GM23338 (cell line): ENCODE data around the gene PODN. TPM values are rescaled to one million over a fixed set of nuclear protein-coding genes. Genes with fewer than 3 reads are reported as not detected.

ENCODE experiments used
- ATAC-seq: fragments of 200-7000 bp; cut with Tn5 transposase; 3 replicates; pipeline ENCODE4 v1.9.1; 2020
- DNase-seq: peaks from one replicate; pipeline ENCODE4 v3.0.0-alpha.2; 2015; ENCODE audit warnings: low spot score
- H2AFZ ChIP-seq: fragments of 200-600 bp; sonication (generic); 2 replicates; pipeline ENCODE4 v1.8.0; 2016; ENCODE audit warnings: antibody characterized with exemption, mild to moderate bottlenecking, moderate library complexity
- H3F3A ChIP-seq: fragments of 200-600 bp; sonication (generic); replicated peaks from 2 replicates; pipeline ENCODE4 v1.8.0; 2017; ENCODE audit warnings: antibody characterized with exemption, mixed run types, low read depth
- H3K27ac ChIP-seq: fragments of 200-600 bp; sonication (generic); 2 replicates; pipeline ENCODE4 v1.6.1; 2016; ENCODE audit warnings: low read depth
- H3K27me3 ChIP-seq: fragments of 200-600 bp; sonication (generic); 2 replicates; pipeline ENCODE4 v1.8.0; 2016; ENCODE audit warnings: mild to moderate bottlenecking, mixed run types, moderate library complexity; ENCODE audit not compliant: insufficient read depth
- H3K36me3 ChIP-seq: fragments of 200-600 bp; sonication (generic); 2 replicates; pipeline ENCODE4 v1.8.0; 2016; ENCODE audit warnings: mild to moderate bottlenecking; ENCODE audit not compliant: insufficient read depth
- H3K4me1 ChIP-seq: fragments of 200-600 bp; sonication (generic); 2 replicates; pipeline ENCODE4 v1.8.0; 2016; ENCODE audit warnings: mild to moderate bottlenecking, moderate library complexity; ENCODE audit not compliant: insufficient read depth
- H3K4me2 ChIP-seq: fragments of 200-600 bp; sonication (generic); 2 replicates; pipeline ENCODE4 v1.7.1; 2017; ENCODE audit warnings: mixed run types
- H3K4me3 ChIP-seq: fragments of 200-600 bp; sonication (generic); 2 replicates; pipeline ENCODE4 v1.6.1; 2016; ENCODE audit warnings: mixed run types
- H3K79me2 ChIP-seq: fragments of 200-600 bp; sonication (generic); replicated peaks from 2 replicates; pipeline ENCODE4 v1.8.0; 2017; ENCODE audit warnings: mild to moderate bottlenecking; ENCODE audit not compliant: insufficient read depth
- H3K9me2 ChIP-seq: fragments of 200-600 bp; sonication (generic); 2 replicates; pipeline ENCODE4 v1.8.0; 2017; ENCODE audit not compliant: insufficient read depth
- H4K20me1 ChIP-seq: fragments of 200-600 bp; sonication (generic); replicated peaks from 2 replicates; pipeline ENCODE4 v1.8.0; 2017; ENCODE audit warnings: mild to moderate bottlenecking; ENCODE audit not compliant: insufficient read depth
- H3K27ac Mint-ChIP-seq: 2 replicates; pipeline ENCODE4 v1.8.0; 2020; ENCODE audit warnings: inconsistent platforms, mild to moderate bottlenecking, moderate library complexity, mixed read lengths
- H3K27me3 Mint-ChIP-seq: 3 replicates; pipeline ENCODE4 v1.8.0; 2022; ENCODE audit warnings: low read depth, mild to moderate bottlenecking, moderate library complexity, mixed read lengths, inconsistent platforms; ENCODE audit not compliant: insufficient read depth, poor library complexity
- H3K36me3 Mint-ChIP-seq: 3 replicates; pipeline ENCODE4 v1.8.0; 2021; ENCODE audit warnings: low read depth, mild to moderate bottlenecking, inconsistent platforms, moderate library complexity, mixed read lengths
- H3K4me1 Mint-ChIP-seq: 3 replicates; pipeline ENCODE4 v1.8.0; 2020; ENCODE audit warnings: mild to moderate bottlenecking, inconsistent platforms, mixed read lengths
- H3K4me3 Mint-ChIP-seq: 3 replicates; pipeline ENCODE4 v1.8.0; 2021; ENCODE audit warnings: moderate library complexity, mild to moderate bottlenecking, inconsistent platforms, mixed read lengths
- H3K9me3 Mint-ChIP-seq: 3 replicates; pipeline ENCODE4 v1.8.0; 2020; ENCODE audit warnings: moderate library complexity, mild to moderate bottlenecking, inconsistent platforms, mixed read lengths
- CREB1 ChIP-seq: fragments of 250-450 bp; sonication (Bioruptor Pico); IDR thresholded peaks from 2 replicates; pipeline ENCODE4 v1.5.0; 2020; ENCODE audit warnings: low read depth, mild to moderate bottlenecking, moderate library complexity
- ETS1 ChIP-seq: IDR thresholded peaks from 2 replicates; pipeline ENCODE4 v1.6.1; 2016; ENCODE audit warnings: antibody characterized with exemption
- EZH2 ChIP-seq: fragments of 200-600 bp; sonication (generic); IDR thresholded peaks from one replicate; pipeline ENCODE4 v1.8.0; 2017; ENCODE audit warnings: antibody characterized with exemption, mild to moderate bottlenecking, low read depth; ENCODE audit not compliant: unreplicated experiment
- POLR2AphosphoS5 ChIP-seq: IDR thresholded peaks from 2 replicates; pipeline ENCODE4 v1.6.1; 2016; ENCODE audit warnings: antibody characterized with exemption, low read depth
- ZNF462 ChIP-seq: fragments of 250-450 bp; sonication (Bioruptor Pico); IDR thresholded peaks from 2 replicates; pipeline ENCODE4 v1.5.0; 2020; ENCODE audit warnings: mild to moderate bottlenecking, moderate library complexity
- polyA plus RNA-seq: library from polyadenylated mRNA; unstranded; fragments of >200 nt; fragmentation: Nextera tagmentation; extraction: Ambion mirVana; gene quantifications from 2 replicates; pipeline ENCODE4 v1.2.1, GENCODE V29; 2016
- total RNA-seq: library from RNA; depleted of rRNA; stranded (reverse); fragments of >200 nt; shearing (Covaris generic); gene quantifications from 2 replicates; pipeline ENCODE4 v1.2.3, GENCODE V29; 2014

Gene PODN
- total and polyA plus RNA-seq, 2 experiments from 2014 or later = 0.16 to 0.24 TPM

DNA sequence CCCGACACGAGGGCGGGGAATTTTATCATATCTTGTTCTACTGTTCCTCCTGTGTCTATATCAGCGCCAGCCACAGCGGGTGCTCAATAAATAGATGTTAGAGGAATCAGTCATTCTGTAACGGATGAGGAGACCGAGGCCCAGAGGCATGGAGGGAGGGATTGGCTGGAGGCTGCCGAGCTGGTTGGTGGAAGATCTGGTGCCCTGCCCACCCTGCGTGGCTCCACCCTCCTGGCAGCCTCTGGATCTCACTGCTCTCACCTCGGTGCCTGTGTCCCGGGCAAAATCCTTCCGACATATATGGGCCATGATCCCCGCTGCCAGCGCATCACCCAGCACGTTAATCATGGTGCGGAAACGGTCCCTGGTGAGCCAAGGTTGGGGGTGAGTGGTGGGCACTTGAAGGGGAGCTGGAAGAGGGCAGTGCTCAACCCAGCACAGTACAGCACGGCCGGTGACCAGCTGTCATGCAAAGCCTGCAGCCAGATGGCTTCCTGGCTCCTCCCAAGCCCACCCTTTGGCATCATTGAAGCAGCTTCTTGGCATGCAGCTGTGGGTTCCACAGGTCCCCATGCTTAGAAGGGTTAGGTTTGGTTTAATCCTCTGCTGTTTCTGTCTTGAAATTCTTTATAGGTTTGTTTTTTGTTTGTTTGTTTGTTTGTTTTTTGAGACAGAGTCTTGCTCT is 26.7 kb downstream of the PODN start:
- H3K4me1 Mint-ChIP-seq = peaks cover 3% of the 10 kb centered on the region; the same call in 1 of the 3 replicates
- no peak overlapping the region for H3K4me3 Mint-ChIP-seq
- Histone ChIP-seq H3F3A (no peaks in the 10 kb centered on the region; the same call in 1 of the 2 replicates), H3K9me2 (no peaks in the 10 kb centered on the region), H3K36me3 (no peaks in the 10 kb centered on the region), H3K4me1 (no peaks in the 10 kb centered on the region), H4K20me1 (no peaks in the 10 kb centered on the region), H3K27me3 (no peaks in the 10 kb centered on the region), H3K4me3 (no peak overlapping the region), H2AFZ (no peak overlapping the region), H3K27ac (no peak overlapping the region), H3K4me2 (no peak overlapping the region), H3K79me2 (no peaks in the 10 kb centered on the region)
- DNase-seq (no peak), ATAC-seq (no peak)
- TF ChIP-seq EZH2 (no peak), POLR2AphosphoS5 (no peak), CREB1 (CRISPR knock-in tag) (no peak), ZNF462 (CRISPR knock-in tag) (no peak), ETS1 (no peak)
- H3K27ac Mint-ChIP-seq = no peak overlapping the region
- H3K9me3 Mint-ChIP-seq = no peaks in the 10 kb centered on the region
- H3K27me3 Mint-ChIP-seq = peaks cover 10% of the 10 kb centered on the region
- H3K36me3 Mint-ChIP-seq = no peaks in the 10 kb centered on the region
